Parathyroid adenoma (tissue), 2 donors: ENCODE measurements around the gene KSR1.

Experiments used
- H2AFZ ChIP-seq: fragments of 300-600 bp; sonication (generic); one replicate; pipeline ENCODE4 v1.7.0; 2017; ENCODE audit warnings: antibody characterized with exemption, mild to moderate bottlenecking
- H3K27ac ChIP-seq: fragments of 300-600 bp; sonication (generic); one replicate; pipeline ENCODE4 v1.7.0; 2017
- H3K27me3 ChIP-seq: fragments of 300-600 bp; sonication (generic); one replicate; pipeline ENCODE4 v1.7.0; 2017; ENCODE audit warnings: low read length; ENCODE audit not compliant: control insufficient read depth, insufficient read depth
- H3K36me3 ChIP-seq: fragments of 300-600 bp; sonication (generic); one replicate; pipeline ENCODE4 v1.7.0; 2017; ENCODE audit warnings: low read length; ENCODE audit not compliant: control insufficient read depth, insufficient read depth
- H3K4me1 ChIP-seq: fragments of 300-600 bp; sonication (generic); one replicate; pipeline ENCODE4 v1.7.0; 2017; ENCODE audit warnings: control low read depth
- H3K4me2 ChIP-seq: fragments of 300-600 bp; sonication (generic); one replicate; pipeline ENCODE4 v1.7.0; 2017; ENCODE audit warnings: low read length
- H3K4me3 ChIP-seq: fragments of 300-600 bp; sonication (generic); one replicate; pipeline ENCODE4 v1.7.0; 2017; ENCODE audit warnings: low read depth, low read length
- H3K79me2 ChIP-seq: fragments of 300-600 bp; sonication (generic); one replicate; pipeline ENCODE4 v1.7.0; 2017; ENCODE audit warnings: control low read depth
- H3K9ac ChIP-seq: fragments of 300-600 bp; sonication (generic); one replicate; pipeline ENCODE4 v1.7.0; 2017; ENCODE audit warnings: mild to moderate bottlenecking
- H3K9me3 ChIP-seq: fragments of 300-600 bp; sonication (generic); one replicate; pipeline ENCODE4 v1.7.0; 2017; ENCODE audit warnings: low read length; ENCODE audit not compliant: control insufficient read depth
- TF ChIP-seq, protein P1 (sequence below): fragments of 300-600 bp; sonication (generic); IDR thresholded peaks from one replicate; pipeline ENCODE4 v1.7.0; 2017; ENCODE audit warnings: antibody characterized with exemption, mild to moderate bottlenecking
- donor health status: primary hyperparathyroidism.

KSR1 gene

DNA sequence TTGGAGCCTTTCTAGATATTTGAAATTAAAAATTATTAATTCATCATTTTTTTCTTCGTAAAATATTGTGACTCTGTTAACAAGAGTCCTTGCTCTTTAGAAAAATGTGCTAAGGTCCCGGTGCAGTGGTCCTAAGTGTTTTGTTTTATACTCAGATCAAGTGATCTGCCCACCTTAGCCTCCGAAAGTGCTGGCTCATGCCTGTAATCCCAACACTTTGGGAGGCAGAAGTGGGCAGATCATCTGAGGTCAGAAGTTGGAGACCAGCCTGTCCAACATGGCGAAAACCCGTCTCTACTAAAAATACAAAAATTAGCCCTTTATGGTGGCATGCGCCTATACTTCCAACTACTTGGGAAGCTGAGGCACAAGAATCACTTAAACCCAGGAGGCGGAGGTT lies 92.1 kb downstream of the KSR1 start:
- H3K4me1 ChIP-seq, result no peaks in the 10 kb centered on the region
- H3K4me3 ChIP-seq, result no peak overlapping the region
- no peak overlapping the region for H3K27ac ChIP-seq
- no peak overlapping the region for H3K9ac ChIP-seq
- TF ChIP-seq, protein P1, sequence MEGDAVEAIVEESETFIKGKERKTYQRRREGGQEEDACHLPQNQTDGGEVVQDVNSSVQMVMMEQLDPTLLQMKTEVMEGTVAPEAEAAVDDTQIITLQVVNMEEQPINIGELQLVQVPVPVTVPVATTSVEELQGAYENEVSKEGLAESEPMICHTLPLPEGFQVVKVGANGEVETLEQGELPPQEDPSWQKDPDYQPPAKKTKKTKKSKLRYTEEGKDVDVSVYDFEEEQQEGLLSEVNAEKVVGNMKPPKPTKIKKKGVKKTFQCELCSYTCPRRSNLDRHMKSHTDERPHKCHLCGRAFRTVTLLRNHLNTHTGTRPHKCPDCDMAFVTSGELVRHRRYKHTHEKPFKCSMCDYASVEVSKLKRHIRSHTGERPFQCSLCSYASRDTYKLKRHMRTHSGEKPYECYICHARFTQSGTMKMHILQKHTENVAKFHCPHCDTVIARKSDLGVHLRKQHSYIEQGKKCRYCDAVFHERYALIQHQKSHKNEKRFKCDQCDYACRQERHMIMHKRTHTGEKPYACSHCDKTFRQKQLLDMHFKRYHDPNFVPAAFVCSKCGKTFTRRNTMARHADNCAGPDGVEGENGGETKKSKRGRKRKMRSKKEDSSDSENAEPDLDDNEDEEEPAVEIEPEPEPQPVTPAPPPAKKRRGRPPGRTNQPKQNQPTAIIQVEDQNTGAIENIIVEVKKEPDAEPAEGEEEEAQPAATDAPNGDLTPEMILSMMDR, result no peak
- H3K36me3 ChIP-seq, result no peaks in the 10 kb centered on the region
- no peaks in the 10 kb centered on the region for H3K9me3 ChIP-seq
- no peak overlapping the region for H2AFZ ChIP-seq
- no peaks in the 10 kb centered on the region for H3K27me3 ChIP-seq
- no peak overlapping the region for H3K4me2 ChIP-seq
- H3K79me2 ChIP-seq, result peaks cover 26% of the 10 kb centered on the region

DNA sequence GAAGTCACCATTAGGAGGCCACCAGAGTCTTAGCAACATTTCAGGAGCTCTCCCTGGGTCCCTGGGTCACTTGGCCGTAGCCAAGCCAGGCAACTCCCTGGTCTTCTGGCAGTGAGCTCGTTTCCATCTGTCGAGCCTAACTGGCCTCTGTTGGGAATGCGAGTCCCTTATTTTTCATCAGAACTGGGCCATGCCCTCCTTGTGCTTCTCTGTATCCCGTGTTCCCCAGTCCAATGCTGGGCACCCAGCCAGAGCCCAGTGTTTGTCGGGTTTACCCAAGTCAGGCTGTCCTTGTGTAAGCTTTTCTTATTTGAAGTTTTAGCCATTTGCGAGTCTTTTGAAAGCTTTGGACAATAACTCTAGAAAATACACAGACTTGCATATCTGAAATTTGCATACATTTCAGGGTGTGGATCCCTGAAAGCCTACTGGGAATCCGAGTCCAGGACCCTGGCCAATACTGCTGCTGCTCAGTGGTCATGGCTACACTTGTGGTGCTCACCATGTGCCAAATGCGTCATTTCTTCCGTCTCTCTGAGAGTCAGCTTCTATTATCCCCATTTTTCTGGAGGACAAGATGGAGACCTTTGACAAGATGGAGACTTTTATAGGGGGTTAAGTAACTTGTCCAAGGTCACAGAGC lies 93.1 kb downstream of the KSR1 start:
- TF ChIP-seq, protein P1, result no peak
- no peaks in the 10 kb centered on the region for H3K36me3 ChIP-seq
- no peaks in the 10 kb centered on the region for H3K9me3 ChIP-seq
- H3K4me1 ChIP-seq, result peaks cover 5% of the 10 kb centered on the region
- H3K79me2 ChIP-seq, result peaks cover 18% of the 10 kb centered on the region
- no peak overlapping the region for H3K4me3 ChIP-seq
- no peak overlapping the region for H3K27ac ChIP-seq
- no peak overlapping the region for H3K9ac ChIP-seq
- H2AFZ ChIP-seq, result no peak overlapping the region
- no peaks in the 10 kb centered on the region for H3K27me3 ChIP-seq
- H3K4me2 ChIP-seq, result no peak overlapping the region

DNA sequence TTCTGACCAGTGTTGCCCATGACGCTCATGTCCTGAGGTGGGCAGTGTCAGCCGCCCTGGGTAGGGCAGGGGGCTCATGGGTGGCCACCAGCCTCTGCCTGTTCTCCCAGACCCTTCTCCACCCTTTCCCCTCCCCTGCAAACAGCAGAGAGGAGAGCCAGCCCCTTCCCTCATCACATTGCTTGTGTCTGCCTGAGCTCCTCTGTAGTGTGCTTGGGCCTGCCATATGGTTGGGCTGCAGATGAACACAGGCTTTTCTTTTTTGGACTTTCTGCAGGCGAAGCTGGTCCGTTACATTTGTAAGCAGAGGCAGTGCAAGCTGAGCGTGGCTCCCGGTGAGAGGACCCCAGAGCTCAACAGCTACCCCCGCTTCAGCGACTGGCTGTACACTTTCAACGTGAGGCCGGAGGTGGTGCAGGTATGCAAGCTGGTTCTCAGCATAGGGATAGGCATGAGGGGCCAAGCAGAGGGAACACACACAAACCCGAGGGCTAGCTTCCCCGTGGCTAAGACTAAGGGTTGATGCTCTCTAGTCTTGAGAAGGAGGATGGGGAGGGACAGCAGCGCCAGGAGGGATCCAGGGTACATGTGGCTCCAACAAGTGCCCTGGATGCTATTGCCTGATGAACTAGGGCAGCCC lies 94.2 kb downstream of the KSR1 start:
- H3K4me3 ChIP-seq, result no peak overlapping the region
- H3K36me3 ChIP-seq, result no peaks in the 10 kb centered on the region
- H3K4me1 ChIP-seq, result peaks cover 5% of the 10 kb centered on the region
- H3K9ac ChIP-seq, result no peak overlapping the region
- H3K27ac ChIP-seq, result no peak overlapping the region
- H3K79me2 ChIP-seq, result peaks cover 13% of the 10 kb centered on the region
- H2AFZ ChIP-seq, result no peak overlapping the region
- TF ChIP-seq, protein P1, result no peak
- no peaks in the 10 kb centered on the region for H3K27me3 ChIP-seq
- H3K9me3 ChIP-seq, result no peaks in the 10 kb centered on the region
- H3K4me2 ChIP-seq, result no peak overlapping the region

DNA sequence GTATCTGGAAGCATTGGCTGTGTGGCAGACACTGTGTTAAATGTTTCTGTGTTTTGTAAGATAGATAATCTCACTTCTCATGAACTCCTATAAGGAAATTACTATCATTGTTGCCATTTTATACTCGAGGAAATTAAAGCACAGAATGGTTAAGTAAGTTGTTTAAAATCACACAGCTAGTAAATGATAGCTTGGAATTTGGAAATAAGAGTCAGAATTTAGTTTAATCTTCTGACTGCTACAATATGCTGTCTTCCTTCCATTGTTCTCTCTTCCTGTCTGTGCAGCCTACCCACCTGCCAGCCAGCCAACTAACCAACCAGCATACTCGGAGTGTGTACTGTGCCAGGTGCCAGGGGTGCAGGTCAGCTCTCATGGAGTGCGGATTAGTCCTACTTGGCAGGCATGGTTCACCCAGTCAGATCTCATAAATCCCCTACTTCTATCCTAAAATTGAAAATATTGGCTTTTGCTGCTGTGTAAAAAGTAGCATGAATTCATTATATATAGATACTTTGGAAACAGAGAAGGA lies 94.8 kb downstream of the KSR1 start:
- TF ChIP-seq, protein P1, result no peak
- Histone ChIP-seq H3K79me2 (peaks cover 10% of the 10 kb centered on the region), H3K36me3 (no peaks in the 10 kb centered on the region), H2AFZ (no peak overlapping the region), H3K4me1 (peaks cover 5% of the 10 kb centered on the region), H3K4me3 (no peak overlapping the region), H3K27me3 (no peaks in the 10 kb centered on the region), H3K4me2 (no peak overlapping the region), H3K27ac (no peak overlapping the region), H3K9ac (no peak overlapping the region), H3K9me3 (no peaks in the 10 kb centered on the region)
